Endothelial cell (in vitro differentiated cells): ENCODE measurements around the gene PPP1CB. TPM values are rescaled to one million over a fixed set of nuclear protein-coding genes. Genes with fewer than 3 reads are reported as not detected.

Experiments
- DNase-seq: peaks from one replicate; pipeline ENCODE4 v3.0.0; 2021; ENCODE audit warnings: low spot score
- H3K27ac Mint-ChIP-seq: one replicate; pipeline ENCODE4 v1.8.0; 2021; ENCODE audit warnings: mixed read lengths, inconsistent platforms; ENCODE audit not compliant: unreplicated experiment
- H3K27me3 Mint-ChIP-seq: one replicate; pipeline ENCODE4 v1.8.0; 2021; ENCODE audit warnings: mild to moderate bottlenecking, moderate library complexity, mixed read lengths, inconsistent platforms; ENCODE audit not compliant: unreplicated experiment
- H3K36me3 Mint-ChIP-seq: one replicate; pipeline ENCODE4 v1.8.0; 2021; ENCODE audit warnings: mild to moderate bottlenecking, low read depth, mixed read lengths, inconsistent platforms; ENCODE audit not compliant: unreplicated experiment
- H3K4me1 Mint-ChIP-seq: one replicate; pipeline ENCODE4 v1.8.0; 2021; ENCODE audit warnings: mild to moderate bottlenecking, mixed read lengths, inconsistent platforms; ENCODE audit not compliant: unreplicated experiment
- H3K4me3 Mint-ChIP-seq: one replicate; pipeline ENCODE4 v1.8.0; 2021; ENCODE audit warnings: mild to moderate bottlenecking, mixed read lengths, inconsistent platforms; ENCODE audit not compliant: unreplicated experiment
- H3K9me3 Mint-ChIP-seq: one replicate; pipeline ENCODE4 v1.8.0; 2021; ENCODE audit warnings: mixed read lengths, inconsistent platforms; ENCODE audit not compliant: unreplicated experiment
- total RNA-seq: library from RNA; stranded (reverse); fragmentation: NEBNext Ultra II Directional; extraction: Animal tissue kit (Norgen Biotek cat#: 25700); gene quantifications from one replicate; pipeline ENCODE4 v1.2.1, GENCODE V29; 2021; ENCODE audit not compliant: unreplicated experiment
- TF ChIP-seq, protein P1 (sequence below): fragments of 200-600 bp; sonication (generic); IDR thresholded peaks from one replicate; pipeline ENCODE4 v1.5.0; 2021; ENCODE audit warnings: antibody characterized with exemption; ENCODE audit not compliant: unreplicated experiment

The PPP1CB gene
- total RNA-seq, 1 donor from 2014 or later = 125 TPM

GRCh38 chr2:28747714-28748113 lies 3.9 kb upstream of the PPP1CB start:
- peaks cover 15% of the 10 kb centered on the region for H3K4me1 Mint-ChIP-seq
- H3K27ac Mint-ChIP-seq = no peak overlapping the region
- no peak for DNase-seq
- no peak overlapping the region for H3K4me3 Mint-ChIP-seq
- H3K36me3 Mint-ChIP-seq = peaks cover 4% of the 10 kb centered on the region
- H3K27me3 Mint-ChIP-seq = peaks cover 2% of the 10 kb centered on the region
- no peaks in the 10 kb centered on the region for H3K9me3 Mint-ChIP-seq
- TF ChIP-seq, protein P1, sequence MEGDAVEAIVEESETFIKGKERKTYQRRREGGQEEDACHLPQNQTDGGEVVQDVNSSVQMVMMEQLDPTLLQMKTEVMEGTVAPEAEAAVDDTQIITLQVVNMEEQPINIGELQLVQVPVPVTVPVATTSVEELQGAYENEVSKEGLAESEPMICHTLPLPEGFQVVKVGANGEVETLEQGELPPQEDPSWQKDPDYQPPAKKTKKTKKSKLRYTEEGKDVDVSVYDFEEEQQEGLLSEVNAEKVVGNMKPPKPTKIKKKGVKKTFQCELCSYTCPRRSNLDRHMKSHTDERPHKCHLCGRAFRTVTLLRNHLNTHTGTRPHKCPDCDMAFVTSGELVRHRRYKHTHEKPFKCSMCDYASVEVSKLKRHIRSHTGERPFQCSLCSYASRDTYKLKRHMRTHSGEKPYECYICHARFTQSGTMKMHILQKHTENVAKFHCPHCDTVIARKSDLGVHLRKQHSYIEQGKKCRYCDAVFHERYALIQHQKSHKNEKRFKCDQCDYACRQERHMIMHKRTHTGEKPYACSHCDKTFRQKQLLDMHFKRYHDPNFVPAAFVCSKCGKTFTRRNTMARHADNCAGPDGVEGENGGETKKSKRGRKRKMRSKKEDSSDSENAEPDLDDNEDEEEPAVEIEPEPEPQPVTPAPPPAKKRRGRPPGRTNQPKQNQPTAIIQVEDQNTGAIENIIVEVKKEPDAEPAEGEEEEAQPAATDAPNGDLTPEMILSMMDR = no peak

DNA sequence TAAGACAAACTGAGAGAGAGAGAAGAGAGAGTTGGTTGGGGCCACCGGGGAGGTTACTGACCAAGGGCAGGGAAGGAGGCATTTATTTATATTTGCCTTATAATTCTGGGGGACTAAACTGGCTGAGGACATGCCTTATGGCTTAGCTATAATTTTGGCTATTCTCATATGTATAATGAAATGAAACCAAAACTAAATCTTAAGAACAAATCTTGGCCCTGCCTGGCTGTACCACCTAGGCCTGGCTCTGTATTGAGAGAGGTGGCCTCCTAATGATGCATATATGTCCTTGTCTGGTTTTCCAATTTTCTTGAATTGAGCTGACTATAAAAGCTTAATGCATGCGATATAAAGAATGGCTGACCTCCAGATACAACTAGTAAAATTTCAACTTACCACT lies 3.5 kb upstream of the PPP1CB start:
- Mint-ChIP-seq H3K4me3 (no peak overlapping the region), H3K9me3 (no peaks in the 10 kb centered on the region), H3K4me1 (peaks cover 17% of the 10 kb centered on the region), H3K27ac (no peak overlapping the region), H3K36me3 (peaks cover 5% of the 10 kb centered on the region), H3K27me3 (peaks cover 2% of the 10 kb centered on the region)
- TF ChIP-seq, protein P1 = no peak
- DNase-seq = no peak

DNA sequence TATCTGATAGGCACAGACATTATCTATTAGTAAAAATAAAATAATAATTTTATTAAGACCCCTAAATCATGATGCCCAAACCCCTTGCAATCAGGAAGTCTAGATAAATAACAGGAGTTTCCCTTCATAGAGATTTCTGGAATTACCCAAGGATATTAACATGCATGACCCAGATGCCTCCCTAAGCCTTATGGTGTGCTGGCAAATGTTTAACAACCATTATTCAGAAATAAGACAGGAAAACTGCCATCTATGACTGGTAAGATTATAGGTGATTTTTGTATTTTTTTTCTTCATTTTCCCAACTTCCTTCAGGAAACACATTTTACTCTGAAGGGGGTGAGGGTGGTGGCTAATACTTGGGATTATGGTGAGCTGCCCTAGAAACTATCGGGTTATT lies 2.7 kb upstream of the PPP1CB start:
- no peak overlapping the region for H3K27ac Mint-ChIP-seq
- H3K36me3 Mint-ChIP-seq = peaks cover 5% of the 10 kb centered on the region
- DNase-seq = no peak
- peaks cover 17% of the 10 kb centered on the region for H3K4me1 Mint-ChIP-seq
- peaks cover 2% of the 10 kb centered on the region for H3K27me3 Mint-ChIP-seq
- H3K4me3 Mint-ChIP-seq = no peak overlapping the region
- TF ChIP-seq, protein P1 = no peak
- H3K9me3 Mint-ChIP-seq = no peaks in the 10 kb centered on the region

DNA sequence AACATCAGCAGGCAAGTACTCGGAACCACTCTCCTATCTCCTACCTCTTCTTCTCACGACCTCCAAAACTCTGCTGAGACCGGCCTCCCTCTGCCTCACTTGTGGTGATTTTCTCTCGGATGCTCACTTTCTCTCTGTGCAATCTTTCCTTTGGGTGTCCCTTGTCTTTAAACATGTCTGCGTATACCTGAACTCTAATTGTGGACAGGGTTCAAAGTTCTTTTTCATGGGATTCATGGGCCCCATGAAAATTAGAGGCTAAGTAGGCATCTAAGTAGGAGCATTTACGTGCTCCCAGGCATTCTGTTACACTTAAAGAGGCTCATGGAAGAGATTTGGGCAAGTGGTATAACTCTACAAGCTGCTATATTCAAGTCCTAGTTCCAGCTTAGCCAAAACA lies 2.1 kb upstream of the PPP1CB start:
- peaks cover 23% of the 10 kb centered on the region for H3K4me1 Mint-ChIP-seq
- no peak overlapping the region for H3K4me3 Mint-ChIP-seq
- H3K27me3 Mint-ChIP-seq = peaks cover 2% of the 10 kb centered on the region
- H3K9me3 Mint-ChIP-seq = no peaks in the 10 kb centered on the region
- no peak overlapping the region for H3K27ac Mint-ChIP-seq
- DNase-seq = no peak
- TF ChIP-seq, protein P1 = no peak
- H3K36me3 Mint-ChIP-seq = peaks cover 5% of the 10 kb centered on the region

- H3K27ac Mint-ChIP-seq = peak overlapping the region; percentile 90
- peaks cover 27% of the 10 kb centered on the region for H3K4me1 Mint-ChIP-seq
These were observed 1.0 kb upstream of the PPP1CB start for GRCh38 chr2:28750316-28751251.

More at GRCh38 chr2:28750316-28751251, 1.0 kb upstream of the PPP1CB start:
- Mint-ChIP-seq H3K27me3 (peaks cover 2% of the 10 kb centered on the region), H3K36me3 (peaks cover 5% of the 10 kb centered on the region), H3K9me3 (no peaks in the 10 kb centered on the region), H3K4me3 (peak overlapping the region; percentile 96)
- no peak for DNase-seq
- TF ChIP-seq, protein P1 = no peak
